SJCRH30 (cell line): ENCODE results near the gene SPIC. TPM values are rescaled to one million over a fixed set of nuclear protein-coding genes. Genes with fewer than 3 reads are reported as not detected.
"Not testable (repeated sequence)": the region's sequence is repeated elsewhere in the genome, so short reads cannot be mapped to it uniquely, and the experiment has no call there.

ENCODE experiments used
- DNase-seq, 2 experiments: peaks; one replicate each; pipeline ENCODE4 v3.0.0-alpha.2; 2015 to 2020
- H3K27ac ChIP-seq: fragments of 250-450 bp; sonication (Bioruptor Pico); 2 replicates; pipeline ENCODE4 v1.5.1; 2020; ENCODE audit warnings: mild to moderate bottlenecking, moderate library complexity
- H3K27me3 ChIP-seq: fragments of 250-450 bp; sonication (Bioruptor Pico); 2 replicates; pipeline ENCODE4 v1.5.1; 2020; ENCODE audit warnings: mild to moderate bottlenecking, moderate library complexity
- H3K36me3 ChIP-seq: fragments of 250-450 bp; sonication (Bioruptor Pico); 2 replicates; pipeline ENCODE4 v1.5.1; 2020; ENCODE audit warnings: mild to moderate bottlenecking, moderate library complexity
- H3K4me1 ChIP-seq: fragments of 250-450 bp; sonication (Bioruptor Pico); 2 replicates; pipeline ENCODE4 v1.5.1; 2020; ENCODE audit warnings: mild to moderate bottlenecking, moderate library complexity
- H3K4me3 ChIP-seq: fragments of 250-450 bp; sonication (Bioruptor Pico); 2 replicates; pipeline ENCODE4 v1.5.1; 2020; ENCODE audit warnings: mild to moderate bottlenecking, moderate library complexity
- H3K9me3 ChIP-seq: fragments of 250-450 bp; sonication (Bioruptor Pico); replicated peaks from 2 replicates; pipeline ENCODE4 v1.5.1; 2020; ENCODE audit warnings: mild to moderate bottlenecking, moderate library complexity
- total RNA-seq: library from RNA; depleted of rRNA; stranded (reverse); fragments of >200 nt; shearing (Covaris generic); gene quantifications from 2 replicates; pipeline ENCODE4 v1.2.3, GENCODE V29; 2014; rRNA removed

SPIC gene
- not detected in 2 replicates for total RNA-seq

DNA sequence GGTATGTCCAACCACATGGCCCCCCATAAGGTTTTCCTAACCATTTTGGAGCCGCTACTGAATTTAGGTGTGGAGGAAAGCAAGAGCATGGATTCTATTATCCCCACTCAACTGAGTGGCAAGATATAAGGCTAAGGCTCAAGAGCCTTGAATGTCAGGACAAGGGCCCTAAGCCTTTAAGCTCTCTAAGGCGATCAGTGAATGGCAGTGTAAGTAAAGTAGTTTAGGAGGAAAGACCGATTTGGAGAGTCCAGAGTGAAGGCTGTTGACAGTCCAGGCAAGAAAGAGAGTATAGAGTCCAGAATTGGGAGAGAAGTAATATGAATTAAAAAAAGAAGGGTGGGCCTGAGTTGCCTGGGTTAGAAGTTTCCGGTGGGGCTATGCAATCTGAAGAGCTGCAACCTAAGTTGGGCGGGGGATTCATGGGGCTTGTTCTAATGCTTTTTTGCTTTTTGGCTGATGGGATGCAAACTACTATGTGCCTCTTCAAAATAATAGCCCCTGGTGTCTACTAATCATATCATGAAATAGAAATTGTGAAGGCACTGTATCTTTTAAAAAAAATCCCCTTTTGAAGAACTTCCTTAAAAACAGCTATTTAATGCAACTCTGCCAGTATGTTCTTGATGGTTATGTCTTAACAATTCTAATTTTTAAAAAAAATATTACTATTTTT lies at the start of gene SPIC:
SPIC (plus strand) TSS at position 626 of the 676 bp plus-strand sequence. CDS start 1,569 bp downstream, outside the sequence.
- H3K9me3 ChIP-seq = no peaks in the 10 kb centered on the region

GRCh38 chr12:101430456-101430855 lies 44.7 kb upstream of the SPIC start:
- Histone ChIP-seq H3K27me3 (no peaks in the 10 kb centered on the region), H3K4me3 (no peak overlapping the region), H3K9me3 (no peaks in the 10 kb centered on the region), H3K4me1 (no peaks in the 10 kb centered on the region), H3K27ac (no peak overlapping the region), H3K36me3 (no peaks in the 10 kb centered on the region)
- DNase-seq = no peak

More for the DNA sequence above, at the start of gene SPIC:
- H3K4me3 ChIP-seq = no peak within 1 kb of the TSS
- no peaks in the 10 kb centered on the region for H3K4me1 ChIP-seq
- no peak for DNase-seq
- no peak within 1 kb of the TSS for H3K27ac ChIP-seq
- H3K36me3 ChIP-seq = no peaks in the 10 kb centered on the region
- H3K27me3 ChIP-seq = no peaks in the 10 kb centered on the region; the same call in 1 of the 2 replicates

DNA sequence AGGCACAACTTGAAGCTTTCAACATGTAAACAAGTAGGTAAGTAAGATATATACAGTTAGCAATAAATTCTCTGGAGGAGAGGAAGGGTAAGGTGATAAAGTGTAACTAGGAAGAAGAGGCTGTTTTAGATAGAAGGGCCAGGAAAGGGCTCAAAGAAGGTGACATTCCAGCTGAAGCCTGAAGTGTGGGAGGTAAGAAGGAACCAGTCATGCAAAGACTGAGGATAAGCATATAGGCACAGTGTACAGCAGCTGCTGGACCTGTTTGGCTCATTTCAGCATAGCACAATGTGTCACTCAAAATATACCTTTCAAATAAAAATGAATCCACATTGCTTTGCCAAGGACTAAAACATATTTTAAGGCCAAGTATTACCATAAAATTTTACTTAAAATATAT lies 39.0 kb upstream of the SPIC start:
- Histone ChIP-seq H3K9me3 (no peaks in the 10 kb centered on the region), H3K27me3 (no peaks in the 10 kb centered on the region), H3K4me3 (no peak overlapping the region), H3K36me3 (no peaks in the 10 kb centered on the region), H3K27ac (no peak overlapping the region), H3K4me1 (no peaks in the 10 kb centered on the region)
- no peak for DNase-seq

GRCh38 chr12:101439236-101439635 lies 35.9 kb upstream of the SPIC start:
- DNase-seq = no peak
- no peaks in the 10 kb centered on the region for H3K9me3 ChIP-seq
- H3K27me3 ChIP-seq = no peaks in the 10 kb centered on the region
- no peaks in the 10 kb centered on the region for H3K4me1 ChIP-seq
- no peak overlapping the region for H3K27ac ChIP-seq
- H3K4me3 ChIP-seq = no peak overlapping the region
- no peaks in the 10 kb centered on the region for H3K36me3 ChIP-seq

DNA sequence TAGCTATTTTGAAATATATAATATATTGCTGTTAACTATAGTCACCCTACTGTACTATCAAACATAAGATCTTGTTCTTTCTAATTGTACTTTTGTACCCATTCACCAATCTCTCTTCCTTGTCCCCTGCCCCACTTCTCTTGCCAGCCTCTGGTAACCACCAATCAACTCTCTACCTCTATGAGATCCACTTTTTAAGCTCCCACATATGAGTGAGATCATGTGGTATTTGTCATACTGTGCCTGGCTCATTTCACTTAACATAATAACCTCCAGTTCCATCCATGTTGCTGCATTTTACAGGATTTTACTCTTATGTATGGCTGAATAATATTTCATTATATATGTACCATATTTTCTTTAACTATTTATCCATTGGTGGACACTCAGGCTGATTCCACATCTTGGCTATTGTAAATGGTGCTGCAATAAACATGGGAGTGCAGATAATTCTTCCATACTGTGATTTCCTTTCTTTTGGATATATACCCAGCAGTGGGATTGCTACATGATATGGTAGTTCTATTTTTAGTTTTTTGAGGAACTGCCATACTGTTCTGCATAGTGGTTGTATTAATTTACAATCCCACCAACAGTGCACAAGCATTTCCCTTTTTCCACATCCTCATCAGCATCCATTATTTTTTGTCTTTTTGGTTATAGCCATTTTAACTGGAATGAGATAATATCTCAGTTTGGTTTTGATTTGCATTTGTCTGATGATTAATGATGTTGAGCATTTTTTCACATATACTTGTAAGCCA lies 33.5 kb upstream of the SPIC start:
- no peaks in the 10 kb centered on the region for H3K4me1 ChIP-seq
- no peak for DNase-seq
- no peaks in the 10 kb centered on the region for H3K27me3 ChIP-seq
- no peaks in the 10 kb centered on the region for H3K36me3 ChIP-seq
- H3K4me3 ChIP-seq = no peak overlapping the region
- no peaks in the 10 kb centered on the region for H3K9me3 ChIP-seq
- H3K27ac ChIP-seq = no peak overlapping the region

DNA sequence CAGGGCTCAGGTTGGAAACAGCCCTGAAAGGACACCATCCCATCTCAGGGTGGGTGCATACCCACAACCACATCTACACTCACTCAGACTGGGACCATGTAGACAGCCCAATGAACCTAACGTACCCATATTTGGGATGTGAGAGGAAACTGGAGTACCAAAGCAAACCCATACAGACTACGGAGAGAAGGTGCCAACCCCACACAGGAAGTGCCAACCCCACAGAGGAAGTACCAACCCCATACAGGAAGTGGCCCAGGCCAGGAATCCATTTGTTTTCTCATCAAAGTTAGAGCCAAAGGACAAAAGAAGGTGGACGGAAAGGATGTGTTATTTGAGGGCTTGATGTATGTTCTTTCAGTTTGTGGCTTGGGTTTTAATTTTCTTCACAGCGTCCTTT lies 19.5 kb upstream of the SPIC start:
- no peaks in the 10 kb centered on the region for H3K4me1 ChIP-seq
- H3K27ac ChIP-seq = no peak overlapping the region
- no peaks in the 10 kb centered on the region for H3K9me3 ChIP-seq
- H3K36me3 ChIP-seq = no peaks in the 10 kb centered on the region
- no peaks in the 10 kb centered on the region for H3K27me3 ChIP-seq
- no peak for DNase-seq
- H3K4me3 ChIP-seq = no peak overlapping the region

- H3K4me1 ChIP-seq = no peaks in the 10 kb centered on the region
- H3K4me3 ChIP-seq = no peak overlapping the region
- DNase-seq = peak in 1 of 2 experiments; percentile 28
- H3K36me3 ChIP-seq = no peaks in the 10 kb centered on the region
- no peaks in the 10 kb centered on the region for H3K27me3 ChIP-seq
- H3K27ac ChIP-seq = no peak overlapping the region
- no peaks in the 10 kb centered on the region for H3K9me3 ChIP-seq
These were observed 15.3 kb upstream of the SPIC start for GRCh38 chr12:101459642-101460346.

DNA sequence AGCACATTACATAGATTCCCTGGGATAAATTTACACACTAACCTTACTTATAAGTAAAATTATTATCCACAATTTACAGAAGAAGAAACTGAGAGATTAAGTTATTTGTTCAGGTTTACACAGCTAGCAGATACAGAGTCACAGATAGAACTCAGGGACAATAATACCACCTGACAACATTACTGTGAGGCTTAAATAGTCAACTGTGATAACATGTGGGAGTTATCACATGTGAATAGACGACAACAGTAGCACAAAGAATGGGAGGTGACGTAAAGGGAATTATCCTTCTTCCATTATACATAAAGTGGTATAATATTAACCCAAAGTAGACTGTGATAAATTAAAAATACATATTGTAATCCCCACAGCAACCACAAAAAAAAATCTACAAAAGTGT lies 6.2 kb upstream of the SPIC start:
- DNase-seq = no peak
- Histone ChIP-seq H3K27ac (no peak overlapping the region), H3K4me1 (no peaks in the 10 kb centered on the region), H3K27me3 (no peaks in the 10 kb centered on the region), H3K36me3 (no peaks in the 10 kb centered on the region), H3K4me3 (no peak overlapping the region), H3K9me3 (no peaks in the 10 kb centered on the region)

DNA sequence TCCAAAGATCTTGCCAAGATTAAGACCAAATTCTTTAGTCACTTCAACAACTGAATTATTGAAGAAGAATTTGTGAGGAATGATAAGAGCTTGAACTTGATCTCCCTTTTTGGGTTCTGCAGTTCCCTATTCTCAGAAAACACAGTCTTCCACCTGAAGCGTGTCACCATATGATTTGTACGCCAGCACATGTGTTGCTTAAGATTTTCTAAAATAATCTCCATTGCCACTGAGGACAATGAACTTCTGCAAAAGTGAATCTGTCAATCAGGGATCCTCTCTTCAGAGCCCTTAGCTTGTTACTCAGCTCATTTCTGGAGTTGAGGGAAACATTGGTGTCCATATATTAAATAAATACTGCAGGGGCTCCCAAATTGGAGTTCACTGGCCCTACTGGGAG lies 4.2 kb upstream of the SPIC start:
- no peak overlapping the region for H3K4me3 ChIP-seq
- H3K36me3 ChIP-seq = no peaks in the 10 kb centered on the region
- DNase-seq = no peak
- H3K4me1 ChIP-seq = no peaks in the 10 kb centered on the region
- no peak overlapping the region for H3K27ac ChIP-seq
- H3K9me3 ChIP-seq = no peaks in the 10 kb centered on the region
- H3K27me3 ChIP-seq = no peaks in the 10 kb centered on the region; the same call in 1 of the 2 replicates

DNA sequence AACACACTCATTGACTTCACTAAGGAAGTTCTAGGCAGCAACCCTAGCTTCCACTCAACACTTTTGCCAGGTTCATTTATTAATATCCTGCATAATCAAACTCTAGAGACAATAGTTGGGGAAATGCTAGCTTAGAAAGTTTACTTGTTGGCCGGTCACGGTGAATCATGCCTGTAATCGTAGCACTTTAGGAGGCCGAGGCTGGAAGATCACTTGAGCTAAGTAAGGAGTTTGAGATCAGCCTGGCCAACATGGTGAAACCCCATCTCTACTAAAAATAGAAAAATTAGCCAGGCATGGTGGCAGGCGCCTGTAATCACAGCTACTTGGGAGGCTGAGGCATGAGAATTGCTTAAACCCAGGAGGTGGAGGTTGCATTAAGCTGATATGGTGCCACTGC lies 3.3 kb upstream of the SPIC start:
- not testable (repeated sequence) for H3K4me1 ChIP-seq

GRCh38 chr12:101474248-101474647 lies 888 bp upstream of the SPIC start:
- H3K36me3 ChIP-seq = no peaks in the 10 kb centered on the region
- DNase-seq = no peak
- H3K4me3 ChIP-seq = no peak overlapping the region
- H3K27ac ChIP-seq = no peak overlapping the region
- no peaks in the 10 kb centered on the region; the same call in 1 of the 2 replicates for H3K27me3 ChIP-seq
- H3K9me3 ChIP-seq = no peaks in the 10 kb centered on the region
- no peaks in the 10 kb centered on the region for H3K4me1 ChIP-seq

More for the DNA sequence above, 3.3 kb upstream of the SPIC start:
- not testable (repeated sequence) for DNase-seq, H3K9me3 ChIP-seq, H3K27ac ChIP-seq, H3K36me3 ChIP-seq, H3K27me3 ChIP-seq, H3K4me3 ChIP-seq

- Histone ChIP-seq H3K27me3 (no peaks in the 10 kb centered on the region; the same call in 1 of the 2 replicates), H3K9me3 (no peaks in the 10 kb centered on the region), H3K27ac (no peak overlapping the region), H3K4me3 (no peak overlapping the region), H3K4me1 (no peaks in the 10 kb centered on the region), H3K36me3 (no peaks in the 10 kb centered on the region)
- DNase-seq = no peak
These were observed 692 bp downstream of the SPIC start for GRCh38 chr12:101475751-101476305.

DNA sequence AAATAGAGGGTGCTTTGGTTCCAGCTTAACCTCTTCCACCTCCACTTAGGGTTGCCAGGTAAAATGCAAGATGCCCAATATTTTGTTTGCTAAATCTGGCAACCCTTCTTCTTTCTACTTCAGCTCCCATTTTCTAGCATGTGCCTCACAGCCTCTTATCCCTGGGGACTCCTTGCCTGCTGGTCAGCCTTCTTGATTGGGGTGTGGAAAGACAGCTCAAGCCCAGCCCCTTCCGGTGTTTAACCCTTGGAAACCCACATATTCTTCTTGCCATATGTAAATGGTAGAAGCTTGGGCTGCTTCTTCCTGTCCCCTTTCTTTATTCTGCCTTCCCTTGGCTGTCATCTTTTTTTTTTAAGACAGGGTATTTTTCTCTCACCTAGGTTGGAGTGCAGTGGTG lies 5.7 kb downstream of the SPIC start:
- DNase-seq = peak in 1 of 2 experiments; percentile 3
- Histone ChIP-seq H3K36me3 (no peaks in the 10 kb centered on the region), H3K27me3 (no peaks in the 10 kb centered on the region)

DNA sequence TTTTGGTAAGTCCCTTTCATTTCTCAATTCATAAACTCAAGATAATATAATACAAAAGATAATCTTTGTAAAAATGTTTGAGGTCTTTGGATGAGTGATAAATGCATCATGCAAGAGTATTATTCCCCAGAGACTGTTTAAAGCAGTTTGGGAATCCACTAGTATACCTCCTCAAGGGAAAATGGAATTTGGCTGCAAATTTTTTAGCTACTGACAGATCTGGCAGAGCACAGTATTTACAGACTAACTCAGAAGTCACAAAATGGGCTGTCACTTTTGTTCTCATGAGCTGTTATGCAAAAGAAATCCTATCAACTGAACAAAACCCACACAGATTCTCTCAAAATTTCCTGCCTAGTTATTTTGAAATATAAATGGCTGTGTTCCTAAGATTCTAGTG lies 9.9 kb downstream of the SPIC start:
- no peaks in the 10 kb centered on the region for H3K27me3 ChIP-seq
- H3K4me3 ChIP-seq = no peak overlapping the region
- H3K9me3 ChIP-seq = no peaks in the 10 kb centered on the region
- no peaks in the 10 kb centered on the region for H3K4me1 ChIP-seq
- H3K36me3 ChIP-seq = no peaks in the 10 kb centered on the region
- no peak for DNase-seq
- H3K27ac ChIP-seq = no peak overlapping the region

More for the DNA sequence above, 5.7 kb downstream of the SPIC start:
- H3K4me1 ChIP-seq = no peaks in the 10 kb centered on the region
- H3K9me3 ChIP-seq = no peaks in the 10 kb centered on the region
- no peak overlapping the region for H3K27ac ChIP-seq
- no peak overlapping the region for H3K4me3 ChIP-seq

DNA sequence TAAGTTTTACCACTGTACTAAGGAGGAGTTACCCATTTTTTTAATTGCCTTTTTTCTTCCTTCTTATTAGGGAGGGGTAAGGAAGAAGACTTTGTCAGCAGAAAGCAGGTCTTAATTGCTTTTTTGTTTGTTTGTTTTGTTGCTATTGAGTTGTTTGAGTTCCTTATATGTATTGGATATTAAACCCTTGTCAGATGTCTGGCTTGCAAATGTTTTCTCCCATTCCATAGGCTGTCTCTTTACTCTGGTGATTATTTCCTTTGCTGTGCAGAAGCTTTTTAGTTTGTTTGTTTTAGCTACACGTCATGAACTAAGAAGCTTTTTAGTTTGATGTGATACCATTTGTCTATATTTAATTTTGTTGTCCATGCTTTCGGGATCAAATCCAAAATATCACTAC lies 13.3 kb downstream of the SPIC start:
- no peak for DNase-seq
- Histone ChIP-seq H3K27ac (no peak overlapping the region), H3K36me3 (no peaks in the 10 kb centered on the region), H3K4me3 (no peak overlapping the region), H3K9me3 (no peaks in the 10 kb centered on the region), H3K27me3 (no peaks in the 10 kb centered on the region), H3K4me1 (no peaks in the 10 kb centered on the region)
